Measurements from ENCODE around the gene ADGRF1. TPM values are rescaled to one million over a fixed set of nuclear protein-coding genes. Genes with fewer than 3 reads are reported as not detected.

The ADGRF1 gene
- total RNA-seq, 2 donors from 2014 or later: not detected

GRCh38 chr6:46983007-46983411, 59.1 kb downstream of the ADGRF1 start:
- H3K4me3 ChIP-seq: no peak overlapping the region

GRCh38 chr6:46979206-46979605, 62.9 kb downstream of the ADGRF1 start:
- no peak overlapping the region for H3K4me3 ChIP-seq
- H3K36me3 ChIP-seq: no peaks in the 10 kb centered on the region
- DNase-seq (ENCODE audit: low spot score): no peak
- no peaks in the 10 kb centered on the region for H3K9me3 ChIP-seq
- no peaks in the 10 kb centered on the region for H3K4me1 ChIP-seq
- TF ChIP-seq CTCF (IDR thresholded peaks at IDR 0.05): no peak
- H3K27ac ChIP-seq: no peak overlapping the region
- no peaks in the 10 kb centered on the region for H3K27me3 ChIP-seq

More at GRCh38 chr6:46983007-46983411, 59.1 kb downstream of the ADGRF1 start:
- no peaks in the 10 kb centered on the region for H3K9me3 ChIP-seq
- peaks cover 0 to 6% of the 10 kb centered on the region in 2 donors for H3K4me1 ChIP-seq
- H3K36me3 ChIP-seq: no peaks in the 10 kb centered on the region
- no peak for DNase-seq (ENCODE audit: low spot score)
- no peaks in the 10 kb centered on the region for H3K27me3 ChIP-seq
- H3K27ac ChIP-seq: no peak overlapping the region
- no peak for TF ChIP-seq CTCF (IDR thresholded peaks at IDR 0.05)

GRCh38 chr6:46974786-46975185, 67.3 kb downstream of the ADGRF1 start:
- Histone ChIP-seq H3K36me3 (no peaks in the 10 kb centered on the region), H3K9me3 (no peaks in the 10 kb centered on the region), H3K27me3 (no peaks in the 10 kb centered on the region), H3K4me1 (no peaks in the 10 kb centered on the region), H3K4me3 (no peak overlapping the region), H3K27ac (no peak overlapping the region)
- no peak for TF ChIP-seq CTCF (IDR thresholded peaks at IDR 0.05)
- no peak for DNase-seq (ENCODE audit: low spot score)

GRCh38 chr6:46973029-46973428, 69.1 kb downstream of the ADGRF1 start:
- H3K36me3 ChIP-seq: no peaks in the 10 kb centered on the region
- no peak overlapping the region for H3K4me3 ChIP-seq
- H3K4me1 ChIP-seq: no peaks in the 10 kb centered on the region
- no peak overlapping the region for H3K27ac ChIP-seq
- no peaks in the 10 kb centered on the region for H3K9me3 ChIP-seq
- no peak for DNase-seq (ENCODE audit: low spot score)
- no peaks in the 10 kb centered on the region for H3K27me3 ChIP-seq
- TF ChIP-seq CTCF (IDR thresholded peaks at IDR 0.05): no peak

- Histone ChIP-seq H3K4me1 (no peaks in the 10 kb centered on the region), H3K27me3 (no peaks in the 10 kb centered on the region), H3K4me3 (no peak overlapping the region), H3K36me3 (no peaks in the 10 kb centered on the region), H3K9me3 (no peaks in the 10 kb centered on the region), H3K27ac (no peak overlapping the region)
- no peak for DNase-seq (ENCODE audit: low spot score)
- no peak for TF ChIP-seq CTCF (IDR thresholded peaks at IDR 0.05)
These were observed 69.6 kb downstream of the ADGRF1 start for GRCh38 chr6:46972531-46972930.

GRCh38 chr6:46969206-46969605, 72.9 kb downstream of the ADGRF1 start:
- H3K4me3 ChIP-seq: no peak overlapping the region
- H3K9me3 ChIP-seq: no peaks in the 10 kb centered on the region
- no peak for TF ChIP-seq CTCF (IDR thresholded peaks at IDR 0.05)
- H3K4me1 ChIP-seq: peaks cover 0 to 13% of the 10 kb centered on the region in 2 donors
- no peak overlapping the region for H3K27ac ChIP-seq
- H3K27me3 ChIP-seq: no peaks in the 10 kb centered on the region
- H3K36me3 ChIP-seq: no peaks in the 10 kb centered on the region
- no peak for DNase-seq (ENCODE audit: low spot score)

Data from right atrium auricular region (tissue), 2 donors.